OCI-LY3 (cell line): ENCODE measurements around the gene NFIA.

Experiments used
- CTCF ChIP-seq: fragments of 200-600, 300-600 bp; sonication (generic); IDR thresholded peaks from 2 replicates; pipeline ENCODE4 v1.5.1; 2014; ENCODE audit warnings: antibody characterized with exemption, low read length, low read depth
- EZH2phosphoT487 ChIP-seq: fragments of 200-600 bp; shearing (Covaris generic); IDR thresholded peaks from 2 replicates; pipeline ENCODE4 v1.6.1; 2018; ENCODE audit warnings: antibody characterized with exemption, mixed run types, low read depth

- TF ChIP-seq CTCF (no peak), EZH2phosphoT487 (no peak)
Measured at GRCh38 chr1:61201035-61201434, 118.7 kb downstream of the NFIA start.
